Neutrophil (primary cell): ENCODE data around the gene DIDO1.

Source experiments
- H3K27ac ChIP-seq: fragments of 200-600 bp; sonication (generic); 2 replicates; pipeline ENCODE4 v1.5.1; 2016; ENCODE audit warnings: mild to moderate bottlenecking, moderate library complexity
- H3K27me3 ChIP-seq: fragments of 200-600 bp; sonication (generic); 2 replicates; pipeline ENCODE4 v1.6.0; 2016; ENCODE audit warnings: mild to moderate bottlenecking
- H3K36me3 ChIP-seq: fragments of 200-600 bp; sonication (generic); 2 replicates; pipeline ENCODE4 v1.5.1; 2017
- H3K4me1 ChIP-seq, 2 experiments: fragments of 200-600 bp in 1 of 2; sonication (generic) in 1 of 2; 1 replicate in 1 of 2; 2 replicates in 1 of 2; pipeline versions ENCODE4 v1.5.1 to v1.6.1; 2013 to 2016; ENCODE audit warnings: low read depth in 1 of 2, low read length in 1 of 2, mild to moderate bottlenecking in 1 of 2, moderate library complexity in 1 of 2; ENCODE audit not compliant: control insufficient read depth in 1 of 2, insufficient read depth in 1 of 2
- H3K4me3 ChIP-seq, 2 experiments: fragments of 200-600 bp in 1 of 2; sonication (generic) in 1 of 2; 1 replicate in 1 of 2; 2 replicates in 1 of 2; pipeline ENCODE4 v1.5.1; 2013 to 2016; ENCODE audit warnings: low read depth in 1 of 2, low read length in 1 of 2, mild to moderate bottlenecking in 1 of 2, moderate library complexity in 1 of 2
- H3K9me3 ChIP-seq: fragments of 200-600 bp; sonication (generic); 2 replicates; pipeline ENCODE4 v1.5.1; 2016
- CTCF ChIP-seq: fragments of 200-600 bp; sonication (generic); IDR thresholded peaks from 2 replicates; pipeline ENCODE4 v1.5.1; 2016; ENCODE audit warnings: antibody characterized with exemption

The DIDO1 gene

GRCh38 chr20:62959998-62960436 is 33.7 kb upstream of the DIDO1 start:
- Histone ChIP-seq H3K9me3 (no peaks in the 10 kb centered on the region), H3K27ac (no peak overlapping the region), H3K4me1 (peaks cover 0 to 3% of the 10 kb centered on the region in 2 experiments), H3K4me3 (no peak overlapping the region), H3K36me3 (peaks cover 17% of the 10 kb centered on the region), H3K27me3 (no peaks in the 10 kb centered on the region)
- TF ChIP-seq CTCF, result no peak

- peaks cover 4 to 7% of the 10 kb centered on the region in 2 experiments for H3K4me1 ChIP-seq
- TF ChIP-seq CTCF, result no peak
- no peak overlapping the region for H3K27ac ChIP-seq
- H3K9me3 ChIP-seq, result no peaks in the 10 kb centered on the region
- no peak overlapping the region for H3K4me3 ChIP-seq
- H3K36me3 ChIP-seq, result peaks cover 16% of the 10 kb centered on the region
- no peaks in the 10 kb centered on the region for H3K27me3 ChIP-seq
Measured at GRCh38 chr20:62959101-62959971, 33.0 kb upstream of the DIDO1 start.

GRCh38 chr20:62958388-62959100 is 32.2 kb upstream of the DIDO1 start:
- Histone ChIP-seq H3K9me3 (no peaks in the 10 kb centered on the region), H3K27ac (no peak overlapping the region), H3K27me3 (no peaks in the 10 kb centered on the region), H3K4me1 (peaks cover 12 to 15% of the 10 kb centered on the region in 2 experiments), H3K36me3 (peaks cover 8% of the 10 kb centered on the region), H3K4me3 (no peak overlapping the region)
- no peak for TF ChIP-seq CTCF

GRCh38 chr20:62957136-62958117 is 31.1 kb upstream of the DIDO1 start:
- Histone ChIP-seq H3K9me3 (no peaks in the 10 kb centered on the region), H3K4me1 (peaks cover 23 to 25% of the 10 kb centered on the region in 2 experiments), H3K36me3 (peaks cover 4% of the 10 kb centered on the region), H3K27me3 (no peaks in the 10 kb centered on the region), H3K27ac (no peak overlapping the region), H3K4me3 (no peak overlapping the region)
- TF ChIP-seq CTCF, result no peak
